OCI-LY3 (cell line): Measurements from ENCODE around the gene ZNF223.

Source experiments
- CTCF ChIP-seq: fragments of 200-600, 300-600 bp; sonication (generic); IDR thresholded peaks from 2 replicates; pipeline ENCODE4 v1.5.1; 2014; ENCODE audit warnings: antibody characterized with exemption, low read length, low read depth
- EZH2phosphoT487 ChIP-seq: fragments of 200-600 bp; shearing (Covaris generic); IDR thresholded peaks from 2 replicates; pipeline ENCODE4 v1.6.1; 2018; ENCODE audit warnings: antibody characterized with exemption, mixed run types, low read depth

- no peak for TF ChIP-seq CTCF
- TF ChIP-seq EZH2phosphoT487: no peak
Observed at GRCh38 chr19:44026622-44027021, 25.2 kb upstream of the ZNF223 start.
